Thyroid gland (tissue), 4 donors: Measurements from ENCODE around the gene ZNF575.

Experiments used
- POLR2A ChIP-seq, 2 donors: fragments of 450-650 bp; IDR thresholded peaks; one replicate each; pipeline ENCODE4 v1.6.1; 2017; ENCODE audit warnings: antibody characterized with exemption in 2 of 2, mild to moderate bottlenecking in 2 of 2, moderate library complexity in 1 of 2
- TF ChIP-seq, protein P1 (sequence below), 6 experiments: fragments of 200-600 bp in 3 of 6; fragments of 450-650 bp in 3 of 6; sonication (generic) in 3 of 6; IDR thresholded peaks; one replicate each; pipeline ENCODE4 v1.5.1; 2016 to 2019; ENCODE audit warnings: antibody characterized with exemption in 6 of 6, mild to moderate bottlenecking in 2 of 6, inconsistent platforms in 1 of 6, moderate library complexity in 1 of 6

DNA sequence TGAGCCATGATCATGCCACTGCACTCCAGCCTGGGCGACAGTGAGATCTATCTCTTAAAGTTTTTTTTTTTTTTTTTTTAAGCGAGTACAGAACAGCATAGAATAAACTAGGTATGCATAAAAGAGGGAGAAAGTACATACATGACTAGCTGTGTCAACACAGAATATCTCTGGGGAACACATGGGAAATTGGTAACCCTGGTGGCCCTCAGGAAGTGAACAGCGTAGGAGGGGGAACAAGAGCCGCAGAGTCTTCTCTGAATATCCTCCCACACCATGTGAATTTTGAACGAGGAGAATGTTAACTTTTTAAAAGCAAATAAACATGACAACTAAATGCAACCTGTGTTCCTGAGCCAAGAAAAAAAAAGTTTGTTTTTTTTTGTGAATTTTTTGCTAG is 43.7 kb upstream of the ZNF575 start:
- TF ChIP-seq, protein P1, sequence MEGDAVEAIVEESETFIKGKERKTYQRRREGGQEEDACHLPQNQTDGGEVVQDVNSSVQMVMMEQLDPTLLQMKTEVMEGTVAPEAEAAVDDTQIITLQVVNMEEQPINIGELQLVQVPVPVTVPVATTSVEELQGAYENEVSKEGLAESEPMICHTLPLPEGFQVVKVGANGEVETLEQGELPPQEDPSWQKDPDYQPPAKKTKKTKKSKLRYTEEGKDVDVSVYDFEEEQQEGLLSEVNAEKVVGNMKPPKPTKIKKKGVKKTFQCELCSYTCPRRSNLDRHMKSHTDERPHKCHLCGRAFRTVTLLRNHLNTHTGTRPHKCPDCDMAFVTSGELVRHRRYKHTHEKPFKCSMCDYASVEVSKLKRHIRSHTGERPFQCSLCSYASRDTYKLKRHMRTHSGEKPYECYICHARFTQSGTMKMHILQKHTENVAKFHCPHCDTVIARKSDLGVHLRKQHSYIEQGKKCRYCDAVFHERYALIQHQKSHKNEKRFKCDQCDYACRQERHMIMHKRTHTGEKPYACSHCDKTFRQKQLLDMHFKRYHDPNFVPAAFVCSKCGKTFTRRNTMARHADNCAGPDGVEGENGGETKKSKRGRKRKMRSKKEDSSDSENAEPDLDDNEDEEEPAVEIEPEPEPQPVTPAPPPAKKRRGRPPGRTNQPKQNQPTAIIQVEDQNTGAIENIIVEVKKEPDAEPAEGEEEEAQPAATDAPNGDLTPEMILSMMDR (IDR thresholded peaks at IDR 0.05): no peak
- TF ChIP-seq POLR2A (IDR thresholded peaks at IDR 0.05): no peak
